ENCODE data around the gene EIF4E. TPM values are rescaled to one million over a fixed set of nuclear protein-coding genes. Genes with fewer than 3 reads are reported as not detected.

EIF4E gene, protein sequence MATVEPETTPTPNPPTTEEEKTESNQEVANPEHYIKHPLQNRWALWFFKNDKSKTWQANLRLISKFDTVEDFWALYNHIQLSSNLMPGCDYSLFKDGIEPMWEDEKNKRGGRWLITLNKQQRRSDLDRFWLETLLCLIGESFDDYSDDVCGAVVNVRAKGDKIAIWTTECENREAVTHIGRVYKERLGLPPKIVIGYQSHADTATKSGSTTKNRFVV
- 110 and 134 TPM in 2 replicates for total RNA-seq (2014; rRNA removed; shearing (Covaris generic); ENCODE audit: low replicate concordance)

DNA sequence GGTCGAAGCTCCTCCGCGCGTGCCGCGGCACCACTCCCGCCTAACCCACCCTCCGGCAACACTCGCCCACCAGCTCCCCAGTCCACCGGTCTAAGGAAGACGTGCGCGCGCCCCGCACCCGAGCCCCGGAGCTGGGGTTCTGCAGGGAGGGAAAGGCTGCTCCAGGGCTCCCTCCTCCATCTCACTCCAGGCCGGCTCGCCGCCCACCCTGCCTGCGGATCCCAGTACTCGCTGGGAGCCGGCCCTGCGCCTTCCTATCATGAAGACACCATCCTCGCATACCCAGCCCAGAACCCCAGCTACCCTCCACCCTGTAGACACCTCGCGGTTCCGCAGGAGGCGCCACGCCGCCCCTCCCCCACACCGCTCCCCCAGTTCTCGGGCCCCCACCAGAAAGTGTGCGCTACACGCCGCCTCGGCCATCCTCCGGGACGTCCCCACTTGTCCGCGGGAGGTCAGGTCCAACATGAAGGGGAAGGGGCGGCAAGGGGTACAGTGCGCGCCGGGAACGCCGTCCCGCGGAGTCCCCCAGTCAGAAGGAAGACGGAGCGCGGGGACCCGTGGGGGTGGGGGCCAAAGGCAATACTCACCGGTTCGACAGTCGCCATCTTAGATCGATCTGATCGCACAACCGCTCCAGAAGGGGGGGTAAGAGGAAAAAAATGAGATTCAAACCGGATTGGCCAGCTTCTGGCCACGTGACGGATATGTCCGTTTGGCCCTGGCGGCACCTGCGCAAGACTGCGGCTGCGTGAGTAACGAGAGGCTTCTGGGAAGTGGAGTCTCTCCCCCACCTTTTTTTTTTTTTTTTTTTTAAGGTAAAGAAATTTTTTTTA lies at the start of gene EIF4E:
EIF4E (minus strand) TSS at position 629 of the 836 bp plus-strand sequence; CDS start at position 608, 21 bp downstream.
- DNase-seq (ENCODE audit: low read depth): peak; percentile 99
- in situ Hi-C loops (cut with HindIII; ENCODE audit: low pct_unique_long_range_greater_than_20kb, low sequenced_read_pairs): no loop called here

DNA sequence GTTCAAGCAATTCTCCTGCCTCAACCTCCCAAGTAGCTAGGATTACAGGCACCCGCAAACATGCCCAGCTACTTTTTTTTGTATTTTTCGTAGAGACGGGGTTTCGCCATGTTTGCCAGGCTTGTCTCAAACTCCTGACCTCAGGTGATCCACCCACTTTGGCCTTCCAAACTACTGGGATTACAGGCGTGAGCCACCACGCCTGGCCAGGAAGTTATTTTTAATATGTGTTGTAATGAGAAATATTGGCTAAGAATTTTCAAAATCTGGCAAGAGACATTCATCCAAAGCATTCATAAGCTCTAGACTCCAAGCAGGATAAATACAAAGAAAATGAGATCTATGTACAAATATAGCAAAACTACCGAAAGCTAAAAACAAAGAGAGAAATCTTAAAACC lies 48.6 kb upstream of the EIF4E start:
- DNase-seq (ENCODE audit: low read depth): no peak
- in situ Hi-C loops (cut with HindIII; ENCODE audit: low pct_unique_long_range_greater_than_20kb, low sequenced_read_pairs): no loop called here

DNA sequence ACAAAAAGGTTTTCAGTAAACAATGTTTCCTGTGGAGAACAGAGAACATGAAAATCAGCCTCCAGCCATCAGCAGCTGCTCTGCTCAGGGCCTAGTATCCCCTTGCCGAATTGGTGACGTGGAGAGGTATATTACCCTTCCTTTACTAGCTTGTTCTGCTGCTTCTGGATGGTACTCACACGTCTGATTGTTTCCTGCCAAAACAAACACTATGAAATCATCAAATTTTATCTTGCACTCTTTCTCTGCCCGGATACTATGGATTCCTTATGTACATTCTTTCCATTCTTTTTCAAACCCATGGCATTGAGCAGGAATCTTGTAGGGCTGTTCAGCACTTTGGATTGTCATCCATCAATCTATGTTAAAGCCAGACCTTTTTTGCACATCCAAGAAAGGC lies 47.8 kb upstream of the EIF4E start:
- in situ Hi-C loops (cut with HindIII; ENCODE audit: low pct_unique_long_range_greater_than_20kb, low sequenced_read_pairs): no loop called here
- no peak for DNase-seq (ENCODE audit: low read depth)

DNA sequence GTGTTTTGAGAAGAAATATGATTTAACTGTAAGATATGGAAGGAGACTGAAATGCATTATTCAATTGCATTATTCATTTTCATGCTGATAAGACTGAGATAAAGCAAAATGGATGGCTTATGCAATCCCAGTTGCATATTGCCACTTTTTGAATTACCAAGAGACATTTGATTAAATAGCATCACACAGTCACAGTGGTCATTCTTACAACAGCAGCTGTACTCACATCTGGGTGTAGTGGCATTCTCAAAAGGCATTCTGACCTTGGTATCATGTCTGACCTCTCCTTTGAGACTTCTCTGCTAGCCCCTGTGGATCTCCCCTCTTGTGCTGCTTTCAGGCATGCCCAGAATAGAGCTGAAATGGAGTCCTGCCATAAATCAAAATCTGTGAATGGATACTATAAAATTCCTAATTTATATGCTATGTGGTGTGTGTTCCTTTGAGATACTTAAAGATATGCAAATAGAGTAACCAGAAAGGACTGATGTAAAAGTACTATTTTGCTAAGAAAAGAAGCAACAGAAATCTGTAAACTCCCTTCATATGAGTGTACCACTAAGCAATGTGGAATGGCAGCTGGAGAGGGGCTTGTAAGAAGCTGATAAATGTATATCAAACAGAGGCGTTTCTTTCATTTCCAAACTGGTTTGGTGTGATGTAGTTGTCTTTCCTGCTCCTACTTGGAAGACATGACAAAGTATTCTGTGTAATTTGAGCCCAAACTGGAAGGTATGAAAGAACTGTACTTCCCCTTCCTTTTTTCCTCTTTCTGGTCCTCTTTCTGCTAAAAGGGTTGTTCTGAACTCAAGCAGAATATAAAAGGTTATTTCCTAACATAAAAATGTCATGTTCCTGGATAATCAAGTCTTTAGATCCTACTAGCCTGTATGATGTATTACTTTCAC lies 41.2 kb upstream of the EIF4E start:
- in situ Hi-C loops (cut with HindIII; ENCODE audit: low pct_unique_long_range_greater_than_20kb, low sequenced_read_pairs): no loop called here
- no peak for DNase-seq (ENCODE audit: low read depth)

DNA sequence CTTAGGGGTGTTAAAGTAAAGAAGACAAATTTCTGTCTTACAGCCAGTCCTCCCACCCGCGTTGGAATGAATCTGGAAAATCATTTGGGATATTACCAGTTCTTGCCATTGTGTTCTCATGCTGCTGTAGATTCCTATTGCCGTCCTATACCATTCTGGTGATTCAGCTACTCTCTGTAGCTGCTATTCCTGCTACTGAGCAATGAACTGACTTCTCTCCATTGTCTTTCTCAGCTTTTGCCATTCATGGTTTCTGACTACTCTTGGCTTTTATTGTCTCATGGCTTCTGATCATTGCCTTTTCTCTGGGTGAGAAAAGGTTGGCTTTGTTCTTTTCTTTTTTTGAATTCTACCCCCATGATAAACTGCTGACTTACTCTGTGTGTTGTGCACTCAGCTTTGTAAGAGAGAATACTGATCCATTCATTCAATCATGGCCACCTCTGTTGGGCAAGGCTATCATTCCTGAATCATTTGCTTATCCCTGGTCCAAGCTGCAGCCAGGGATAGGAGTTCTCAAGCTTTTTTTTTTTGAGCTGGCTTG lies 38.9 kb upstream of the EIF4E start:
- in situ Hi-C loops (cut with HindIII; ENCODE audit: low pct_unique_long_range_greater_than_20kb, low sequenced_read_pairs): no loop called here

DNA sequence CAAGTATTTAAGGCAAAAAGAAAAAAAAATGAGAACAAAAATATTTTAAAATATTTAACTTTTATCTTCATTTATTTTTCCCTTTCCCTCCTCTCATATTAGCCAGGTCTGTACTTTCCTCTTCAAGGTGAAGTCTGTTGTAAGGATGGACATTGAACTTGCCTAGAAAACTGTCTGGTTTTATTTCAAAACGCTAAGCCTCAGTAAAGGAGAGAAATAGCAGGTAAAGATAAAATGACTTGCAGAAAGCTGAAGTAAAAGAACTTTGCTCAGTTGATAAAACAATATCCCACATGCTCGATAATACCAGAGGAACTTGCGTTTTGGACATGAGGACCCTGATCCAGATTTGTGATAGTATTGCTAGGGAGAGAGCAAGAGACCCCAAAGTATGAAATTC lies 38.0 kb upstream of the EIF4E start:
- in situ Hi-C loops (cut with HindIII; ENCODE audit: low pct_unique_long_range_greater_than_20kb, low sequenced_read_pairs): no loop called here
- no peak for DNase-seq (ENCODE audit: low read depth)

More for the DNA sequence above, 38.9 kb upstream of the EIF4E start:
- no peak for DNase-seq (ENCODE audit: low read depth)

DNA sequence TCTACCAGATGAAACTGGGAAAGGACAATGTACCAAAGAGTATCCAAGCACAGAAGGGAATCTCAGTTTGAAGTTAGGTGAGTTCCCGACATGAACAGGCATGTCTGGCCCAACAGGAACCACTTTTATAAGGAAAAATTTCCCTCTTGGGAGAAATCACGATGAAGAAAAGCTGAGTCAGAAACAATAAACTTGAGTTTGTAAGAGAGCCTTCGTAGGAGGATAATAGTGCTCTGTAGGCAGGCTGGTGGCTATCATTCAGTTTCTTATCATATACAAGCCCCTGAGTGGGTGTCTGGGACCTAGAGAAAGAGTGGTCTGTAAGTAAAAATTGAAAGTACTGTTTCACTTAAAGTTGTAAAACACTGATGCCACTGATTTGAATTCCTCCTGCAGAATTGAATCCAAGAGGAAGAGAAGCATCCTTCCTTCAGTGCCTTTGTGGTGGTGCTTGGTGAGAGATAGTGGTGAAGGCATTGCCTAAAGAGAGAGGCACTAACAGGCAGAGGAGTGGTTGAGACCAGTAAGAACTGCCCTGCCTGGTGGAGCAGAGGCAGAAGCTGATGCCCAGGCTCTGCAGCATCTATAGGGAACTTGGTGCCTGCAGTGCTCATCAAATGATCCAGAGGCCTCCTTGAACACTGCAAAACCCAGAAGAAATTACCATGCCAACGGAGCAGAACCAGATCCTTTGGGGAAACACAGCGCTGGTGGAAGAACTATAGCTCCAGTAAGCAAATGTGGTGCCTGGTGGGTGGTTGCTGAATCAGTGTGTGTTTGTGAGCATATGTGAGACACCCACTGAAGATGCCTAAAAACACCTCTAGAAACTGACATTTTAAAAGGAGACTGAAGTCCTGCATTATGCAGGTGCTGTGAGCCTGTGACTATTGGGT lies 34.9 kb upstream of the EIF4E start:
- no peak for DNase-seq (ENCODE audit: low read depth)
- in situ Hi-C loops (cut with HindIII; ENCODE audit: low pct_unique_long_range_greater_than_20kb, low sequenced_read_pairs): no loop called here

DNA sequence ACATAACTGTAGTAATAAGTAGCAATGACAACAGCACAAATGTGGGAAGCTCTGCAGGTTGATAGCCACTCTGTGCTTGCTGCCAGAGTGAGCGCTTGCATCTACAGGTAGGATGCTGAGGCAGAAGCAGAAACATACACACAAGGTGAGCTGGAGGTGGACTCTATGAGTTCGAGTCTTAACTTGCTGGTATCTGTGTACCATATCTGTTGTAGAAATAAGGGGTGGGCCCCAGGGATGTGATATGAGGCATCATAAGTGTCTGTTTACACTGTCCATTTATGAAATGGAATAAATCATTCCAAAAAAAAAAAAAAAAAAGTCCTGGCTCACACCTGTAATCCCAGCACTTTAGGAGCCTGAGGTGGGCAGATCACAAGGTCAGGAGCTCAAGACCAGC lies 32.8 kb upstream of the EIF4E start:
- no peak for DNase-seq (ENCODE audit: low read depth)
- in situ Hi-C loops (cut with HindIII; ENCODE audit: low pct_unique_long_range_greater_than_20kb, low sequenced_read_pairs): no loop called here

DNA sequence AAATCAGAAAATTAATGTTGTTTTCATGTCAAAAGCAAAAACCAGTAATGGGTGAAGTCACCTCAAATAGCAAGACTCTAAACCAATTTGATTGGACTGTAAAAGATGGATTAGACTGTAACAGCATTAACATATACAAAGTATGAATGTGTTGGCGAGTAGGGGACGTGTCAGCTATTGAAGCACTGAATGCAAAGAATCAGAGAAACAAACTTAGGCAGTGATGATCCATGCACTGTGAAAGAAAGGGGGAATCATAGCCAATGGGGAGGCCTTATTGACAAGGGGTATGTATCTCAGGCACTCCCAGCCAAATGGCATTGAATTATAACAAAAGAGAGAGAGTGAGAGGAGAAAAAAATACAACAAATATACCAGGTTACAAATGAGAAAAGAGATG lies 30.5 kb upstream of the EIF4E start:
- in situ Hi-C loops (cut with HindIII; ENCODE audit: low pct_unique_long_range_greater_than_20kb, low sequenced_read_pairs): no loop called here
- DNase-seq (ENCODE audit: low read depth): no peak

DNA sequence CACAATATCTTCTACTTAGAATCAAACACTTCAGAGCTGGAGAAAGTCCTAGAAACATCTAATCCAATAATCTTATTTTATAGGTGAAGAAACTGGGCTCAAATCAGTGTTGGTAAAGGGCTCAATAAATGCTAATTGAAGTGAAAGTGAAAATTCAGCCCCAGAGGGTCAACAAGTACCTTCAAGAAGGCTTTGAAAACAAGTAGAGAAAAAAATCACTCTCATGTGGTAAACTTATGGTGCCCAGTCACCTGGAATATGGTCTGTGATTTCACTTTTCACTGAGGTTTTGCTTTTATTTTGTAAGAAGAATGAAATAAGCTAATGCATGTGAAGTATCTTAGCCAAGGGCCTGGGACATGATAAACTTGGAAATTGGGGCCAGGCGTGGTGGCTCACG lies 29.1 kb upstream of the EIF4E start:
- in situ Hi-C loops (cut with HindIII; ENCODE audit: low pct_unique_long_range_greater_than_20kb, low sequenced_read_pairs): no loop called here
- DNase-seq (ENCODE audit: low read depth): no peak

DNA sequence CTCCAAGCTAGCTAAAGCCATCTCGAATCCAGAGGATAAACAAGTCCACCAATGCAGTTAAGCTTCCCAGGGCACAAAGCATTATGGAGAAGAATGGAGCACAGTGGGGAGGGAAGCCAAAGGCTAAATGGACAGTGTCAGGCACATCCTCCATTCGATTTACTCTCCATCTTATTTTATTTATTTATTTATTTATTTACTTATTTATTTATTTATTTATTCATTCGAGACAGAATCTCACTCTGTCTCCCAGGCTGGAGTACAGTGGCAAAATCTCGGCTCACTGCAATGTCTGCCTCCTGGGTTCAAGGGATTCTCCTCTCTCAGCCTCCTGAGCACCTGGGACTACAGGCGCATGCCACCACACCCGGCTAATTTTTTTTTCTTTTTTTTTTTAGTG lies 26.3 kb upstream of the EIF4E start:
- DNase-seq (ENCODE audit: low read depth): no peak
- in situ Hi-C loops (cut with HindIII; ENCODE audit: low pct_unique_long_range_greater_than_20kb, low sequenced_read_pairs): no loop called here

DNA sequence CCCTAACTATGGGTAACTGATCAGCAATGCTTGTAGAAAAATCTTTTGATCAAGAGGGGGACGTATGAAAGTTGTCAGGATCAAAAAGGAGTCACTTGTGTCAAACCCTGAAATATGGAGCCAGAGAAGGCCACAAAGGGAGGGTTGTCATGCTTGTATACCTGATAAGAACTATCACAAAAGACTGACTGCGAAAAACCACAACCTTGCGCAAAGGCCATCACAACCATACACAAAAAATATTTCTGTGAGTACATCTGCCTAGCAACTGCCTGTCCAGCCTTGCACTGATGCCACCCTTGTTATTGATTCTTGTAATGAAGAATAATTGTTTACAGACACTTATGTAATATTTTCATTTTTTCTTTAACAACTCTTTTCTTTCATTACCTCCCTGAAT lies 22.8 kb upstream of the EIF4E start:
- in situ Hi-C loops (cut with HindIII; ENCODE audit: low pct_unique_long_range_greater_than_20kb, low sequenced_read_pairs): no loop called here
- DNase-seq (ENCODE audit: low read depth): no peak

DNA sequence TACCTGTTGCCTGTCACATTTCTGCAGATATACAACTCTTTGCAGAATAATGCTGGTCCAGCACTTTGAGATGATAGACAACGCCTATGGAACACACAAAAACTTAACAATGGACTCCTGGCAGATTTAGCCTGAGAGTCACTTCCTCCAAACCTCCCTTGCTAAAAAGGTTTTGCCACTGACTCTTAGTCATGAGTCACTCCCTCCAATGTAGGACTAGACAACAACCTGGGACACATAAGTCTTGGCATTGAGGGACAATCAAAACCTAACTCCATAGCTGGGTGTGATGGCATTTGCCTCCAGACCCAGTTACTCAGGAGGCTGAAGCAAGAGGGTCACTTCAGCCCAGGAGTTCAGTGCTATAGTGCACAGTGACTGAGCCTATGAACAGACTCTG lies 22.0 kb upstream of the EIF4E start:
- in situ Hi-C loops (cut with HindIII; ENCODE audit: low pct_unique_long_range_greater_than_20kb, low sequenced_read_pairs): no loop called here
- no peak for DNase-seq (ENCODE audit: low read depth)

DNA sequence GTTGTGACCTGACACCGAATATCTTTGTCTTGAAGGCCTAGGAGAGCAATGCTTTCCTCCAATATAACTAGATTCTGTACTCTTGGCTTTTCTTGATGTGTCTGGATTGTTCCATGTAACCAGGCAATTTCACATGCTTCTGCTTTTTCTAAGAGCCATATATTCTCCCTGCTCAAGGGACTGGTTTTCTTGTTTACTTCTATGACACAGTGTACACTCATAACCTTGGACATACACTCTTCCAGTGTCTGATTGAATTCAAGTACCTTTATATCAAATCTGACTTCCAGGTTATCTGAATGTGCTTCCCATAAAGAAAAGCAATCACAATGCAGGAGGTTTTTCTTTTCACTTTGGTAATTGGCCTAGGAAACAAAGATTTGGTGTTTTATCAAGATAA lies 17.4 kb upstream of the EIF4E start:
- in situ Hi-C loops (cut with HindIII; ENCODE audit: low pct_unique_long_range_greater_than_20kb, low sequenced_read_pairs): no loop called here

DNA sequence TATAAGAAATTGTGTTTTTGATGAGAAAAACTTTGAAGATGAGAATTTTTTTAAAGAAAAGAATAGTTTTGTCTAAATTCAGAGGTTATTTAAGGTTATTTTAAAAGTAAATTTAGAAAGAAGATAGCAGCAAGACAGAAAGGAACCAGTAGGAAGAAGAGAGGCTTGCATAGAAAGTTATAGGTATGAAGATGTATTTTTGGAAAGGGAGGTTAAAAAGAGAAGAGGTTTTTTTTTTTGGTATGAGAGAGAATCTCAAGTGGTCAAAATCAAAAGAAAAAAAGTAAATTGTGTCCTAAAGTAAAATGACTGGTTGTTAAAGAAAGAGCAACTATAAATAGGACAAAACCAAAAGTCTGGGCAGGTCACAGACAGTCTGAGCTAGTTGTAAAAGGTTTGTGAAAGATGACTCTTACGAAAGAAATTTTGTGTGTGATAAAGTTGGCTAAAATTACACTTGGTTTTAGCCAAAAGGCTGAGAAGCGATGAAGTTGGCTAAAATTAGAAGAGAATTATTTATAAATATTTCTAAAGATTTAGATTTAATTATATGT lies 16.4 kb upstream of the EIF4E start:
- in situ Hi-C loops (cut with HindIII; ENCODE audit: low pct_unique_long_range_greater_than_20kb, low sequenced_read_pairs): no loop called here
- no peak for DNase-seq (ENCODE audit: low read depth)

More for the DNA sequence above, 17.4 kb upstream of the EIF4E start:
- DNase-seq (ENCODE audit: low read depth): no peak

DNA sequence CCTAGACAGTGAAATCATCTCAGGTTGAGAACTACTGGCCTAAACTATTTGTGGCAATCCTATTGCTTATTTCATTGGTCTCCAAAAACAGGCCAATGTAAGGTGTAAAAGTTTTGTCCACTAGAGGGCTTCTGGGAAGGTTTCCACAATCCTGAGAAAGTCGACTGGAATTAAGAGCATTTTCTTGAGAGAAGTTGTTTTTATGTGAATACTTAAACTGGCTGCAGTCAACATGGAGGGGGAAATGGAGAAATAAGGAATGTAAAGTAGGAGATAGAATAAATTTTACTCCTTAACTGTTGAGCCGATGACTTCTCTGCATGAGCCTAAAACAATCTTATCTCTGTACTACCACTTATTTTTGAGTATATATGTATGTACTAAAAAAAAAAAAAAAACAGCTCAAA lies 11.0 kb upstream of the EIF4E start:
- in situ Hi-C loops (cut with HindIII; ENCODE audit: low pct_unique_long_range_greater_than_20kb, low sequenced_read_pairs): no loop called here
- peak; percentile 40 for DNase-seq (ENCODE audit: low read depth)

DNA sequence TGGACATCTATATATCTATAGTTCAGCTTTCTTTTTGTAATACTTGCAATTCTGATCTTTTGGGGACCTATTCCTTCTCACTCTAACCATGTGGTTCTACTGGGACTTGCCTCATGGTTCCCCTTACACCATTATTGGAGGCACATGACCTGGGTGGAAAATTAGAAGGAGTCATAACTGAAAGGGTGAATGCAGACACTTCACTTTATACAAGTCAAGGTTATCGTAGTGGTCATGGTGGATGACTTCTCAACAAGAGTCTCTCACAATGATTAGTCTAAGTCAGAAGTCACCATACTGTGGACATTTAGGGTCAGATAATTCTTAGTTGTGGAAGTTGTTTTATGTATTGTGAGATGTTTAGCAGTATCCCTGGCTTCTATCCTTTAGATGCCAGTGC lies 10.5 kb upstream of the EIF4E start:
- in situ Hi-C loops (cut with HindIII; ENCODE audit: low pct_unique_long_range_greater_than_20kb, low sequenced_read_pairs): no loop called here
- DNase-seq (ENCODE audit: low read depth): no peak
